H1 (cell line): ENCODE data around the gene TAGLN3. TPM values are rescaled to one million over a fixed set of nuclear protein-coding genes. Genes with fewer than 3 reads are reported as not detected.
A peak's percentile ranks its signal among the peaks of the same experiment; 100 is the strongest.

Experiments
- CTCF ChIA-PET: fragments of 300-600 bp; sonication (Branson Sonifier 250); formaldehyde crosslinking; loops from one replicate; lab custom pipeline; 2021; ENCODE audit not compliant: partially characterized antibody; lab: Charles Lee
- POLR2A ChIA-PET: fragments of 300-600 bp; sonication (Branson Sonifier 250); formaldehyde crosslinking; loops from one replicate; lab custom pipeline; 2021; ENCODE audit warnings: inconsistent platforms; ENCODE audit not compliant: partially characterized antibody; lab: Charles Lee
- DNase-seq, 2 experiments: peaks; one replicate each; pipeline versions ENCODE4 v3.0.0 to v3.0.0-alpha.2; 2010 to 2022; ENCODE audit warnings: low spot score in 2 of 2, low read depth in 1 of 2, mixed read lengths in 1 of 2
- FAIRE-seq: peaks from 2 replicates; lab custom pipeline; 2011; peaks lifted over from hg19 to GRCh38; lab: Jason Lieb, UNC
- H2AFZ ChIP-seq: 2 replicates; pipeline ENCODE4 v1.8.1; 2012; ENCODE audit warnings: low read length, inconsistent platforms
- H2AK5ac ChIP-seq: 2 replicates; pipeline ENCODE4 v1.6.1; 2013; ENCODE audit warnings: low read depth, low read length
- H2BK120ac ChIP-seq: replicated peaks from 2 replicates; pipeline ENCODE3; 2013; ENCODE audit warnings: low read depth, low read length, inconsistent platforms
- H2BK12ac ChIP-seq: 2 replicates; pipeline ENCODE4 v1.6.1; 2013; ENCODE audit warnings: low read depth, low read length
- H2BK15ac ChIP-seq: 2 replicates; pipeline ENCODE4 v1.6.1; 2013; ENCODE audit warnings: low read length
- H2BK20ac ChIP-seq: 2 replicates; pipeline ENCODE4 v1.6.1; 2013; ENCODE audit warnings: low read length
- H2BK5ac ChIP-seq: 2 replicates; pipeline ENCODE4 v1.6.1; 2013; ENCODE audit warnings: low read depth, low read length
- H3K14ac ChIP-seq: 2 replicates; pipeline ENCODE4 v1.6.1; 2013; ENCODE audit warnings: inconsistent platforms; ENCODE audit not compliant: insufficient read length
- H3K18ac ChIP-seq: 2 replicates; pipeline ENCODE4 v1.6.1; 2013; ENCODE audit warnings: low read length; ENCODE audit errors: extremely low read depth
- H3K23ac ChIP-seq: 2 replicates; pipeline ENCODE4 v1.6.1; 2013; ENCODE audit warnings: inconsistent platforms; ENCODE audit not compliant: insufficient read length
- H3K23me2 ChIP-seq: 2 replicates; pipeline ENCODE4 v1.6.1; 2013; ENCODE audit warnings: low read depth, low read length
- H3K27ac ChIP-seq: 2 replicates; pipeline ENCODE4 v1.6.1; 2011; ENCODE audit warnings: low read depth, low read length, inconsistent platforms
- H3K27me3 ChIP-seq, 4 experiments: replicated peaks in 1 of 4; 1 replicate in 1 of 4; 2 replicates in 3 of 4; pipeline versions ENCODE4 v1.6.1 to v1.8.1; 2011 to 2013; ENCODE audit warnings: low read length in 3 of 4, mild to moderate bottlenecking in 3 of 4, inconsistent platforms in 2 of 4, mixed read lengths in 2 of 4, moderate library complexity in 1 of 4; ENCODE audit not compliant: control insufficient read depth in 3 of 4, insufficient read depth in 3 of 4; ENCODE audit errors: extremely low read depth in 1 of 4
- H3K36me3 ChIP-seq, 4 experiments: 2 replicates each; pipeline versions ENCODE4 v1.6.1 to v1.8.1; 2011 to 2013; ENCODE audit warnings: mild to moderate bottlenecking in 4 of 4, low read length in 3 of 4, moderate library complexity in 2 of 4, control low read depth in 1 of 4, inconsistent platforms in 1 of 4; ENCODE audit not compliant: insufficient read depth in 4 of 4, control insufficient read depth in 2 of 4
- H3K4ac ChIP-seq: replicated peaks from 2 replicates; pipeline ENCODE3; 2013; ENCODE audit warnings: low read length, low read depth, mixed read lengths, inconsistent platforms; ENCODE audit not compliant: insufficient read length
- H3K4me1 ChIP-seq, 4 experiments: replicated peaks in 1 of 4; 1 replicate in 1 of 4; 2 replicates in 3 of 4; pipeline versions ENCODE4 v1.6.1 to v1.8.1; 2011 to 2013; ENCODE audit warnings: low read length in 3 of 4, inconsistent platforms in 2 of 4, mixed read lengths in 1 of 4; ENCODE audit not compliant: insufficient read depth in 4 of 4, control insufficient read depth in 3 of 4
- H3K4me2 ChIP-seq, 2 experiments: 2 replicates each; pipeline versions ENCODE4 v1.6.1 to v1.8.1; 2011 to 2013; ENCODE audit warnings: low read depth in 2 of 2, low read length in 2 of 2, control low read depth in 1 of 2, inconsistent platforms in 1 of 2, mild to moderate bottlenecking in 1 of 2; ENCODE audit not compliant: insufficient read depth in 1 of 2
- H3K4me3 ChIP-seq, 4 experiments: fragments of 200-600, 300-600 bp in 1 of 4; sonication (generic), shearing (Covaris generic), sonication (Bioruptor Twin) in 1 of 4; 2 replicates each; pipeline versions ENCODE4 v1.5.1 to v1.8.1; 2011 to 2016; ENCODE audit warnings: low read length in 4 of 4, low read depth in 3 of 4, control low read depth in 2 of 4, inconsistent platforms in 2 of 4, mild to moderate bottlenecking in 2 of 4, mixed read lengths in 1 of 4, moderate library complexity in 1 of 4; ENCODE audit not compliant: insufficient read depth in 2 of 4; ENCODE audit errors: extremely low read depth in 1 of 4
- H3K56ac ChIP-seq: replicated peaks from 2 replicates; pipeline ENCODE3; 2013; ENCODE audit warnings: low read depth, mild to moderate bottlenecking, mixed read lengths, low read length, inconsistent platforms; ENCODE audit not compliant: insufficient read length
- H3K79me1 ChIP-seq: 2 replicates; pipeline ENCODE4 v1.6.1; 2013; ENCODE audit warnings: low read depth, low read length, control low read depth
- H3K79me2 ChIP-seq, 2 experiments: 2 replicates each; pipeline versions ENCODE4 v1.6.1 to v1.8.1; 2012 to 2013; ENCODE audit warnings: low read length in 2 of 2, mild to moderate bottlenecking in 2 of 2, inconsistent platforms in 1 of 2; ENCODE audit not compliant: insufficient read depth in 2 of 2, control insufficient read depth in 1 of 2
- H3K9ac ChIP-seq, 4 experiments: replicated peaks in 1 of 4; 1 replicate in 1 of 4; 2 replicates in 3 of 4; pipeline versions ENCODE4 v1.6.1 to v1.8.1; 2011 to 2013; ENCODE audit warnings: low read depth in 3 of 4, low read length in 3 of 4, control low read depth in 2 of 4, mild to moderate bottlenecking in 2 of 4, moderate library complexity in 2 of 4, inconsistent platforms in 1 of 4; ENCODE audit errors: extremely low read depth in 1 of 4
- H3K9me3 ChIP-seq, 2 experiments: 2 replicates each; pipeline versions ENCODE4 v1.6.1 to v1.8.1; 2012 to 2013; ENCODE audit warnings: mild to moderate bottlenecking in 2 of 2, moderate library complexity in 2 of 2, control low read depth in 1 of 2, inconsistent platforms in 1 of 2, low read depth in 1 of 2, low read length in 1 of 2, mixed read lengths in 1 of 2; ENCODE audit not compliant: insufficient read depth in 2 of 2
- H4K20me1 ChIP-seq, 2 experiments: replicated peaks in 1 of 2; 2 replicates each; pipeline versions ENCODE3 to v1.8.1; 2011 to 2013; ENCODE audit warnings: inconsistent platforms in 2 of 2, low read length in 2 of 2, mild to moderate bottlenecking in 1 of 2; ENCODE audit not compliant: insufficient read depth in 2 of 2, control insufficient read depth in 1 of 2
- H4K5ac ChIP-seq: 2 replicates; pipeline ENCODE4 v1.6.1; 2013; ENCODE audit warnings: low read length, low read depth, mixed read lengths, inconsistent platforms; ENCODE audit not compliant: insufficient read length
- H4K8ac ChIP-seq: 2 replicates; pipeline ENCODE4 v1.8.0; 2013; ENCODE audit warnings: mild to moderate bottlenecking, moderate library complexity, low read length, inconsistent platforms; ENCODE audit not compliant: insufficient read depth; ENCODE audit errors: extremely low read depth
- H4K91ac ChIP-seq: replicated peaks from 2 replicates; pipeline ENCODE3; 2013; ENCODE audit warnings: low read length, mixed read lengths, inconsistent platforms; ENCODE audit not compliant: insufficient read length
- EZH2 ChIP-seq: fragments of 200-600 bp; sonication (generic); IDR thresholded peaks from 2 replicates; pipeline ENCODE4 v1.7.1; 2012; ENCODE audit warnings: low read depth, mild to moderate bottlenecking, moderate library complexity, low read length, inconsistent platforms; ENCODE audit not compliant: severe bottlenecking
- FOSL1 ChIP-seq: IDR thresholded peaks from 2 replicates; pipeline ENCODE4 v1.6.1; 2011; ENCODE audit warnings: mild to moderate bottlenecking, low read depth, low read length, moderate library complexity; ENCODE audit not compliant: insufficient read depth
- GABPA ChIP-seq: IDR thresholded peaks from 2 replicates; pipeline ENCODE4 v1.6.1; 2011; ENCODE audit warnings: mild to moderate bottlenecking, low read length, moderate library complexity, borderline replicate concordance; ENCODE audit not compliant: insufficient read depth
- KDM4A ChIP-seq: IDR thresholded peaks from one replicate; pipeline ENCODE4 v1.7.1; 2012; ENCODE audit warnings: low read depth, mild to moderate bottlenecking, moderate library complexity, low read length, inconsistent platforms; ENCODE audit not compliant: severe bottlenecking
- POLR2A ChIP-seq, 2 experiments: IDR thresholded peaks; 1 replicate in 1 of 2; 2 replicates in 1 of 2; pipeline ENCODE4 v1.6.1; 2011; ENCODE audit warnings: low read depth in 2 of 2, low read length in 2 of 2, mild to moderate bottlenecking in 2 of 2; ENCODE audit errors: control extremely low read depth in 1 of 2
- RAD21 ChIP-seq, 2 experiments: IDR thresholded peaks in 1 of 2; conservative IDR thresholded peaks in 1 of 2; 2 replicates each; pipeline ENCODE4 v1.6.1; 2011; ENCODE audit warnings: low read depth in 2 of 2, low read length in 2 of 2, improper control_type of control experiment in 1 of 2, inconsistent platforms in 1 of 2, mild to moderate bottlenecking in 1 of 2, moderate library complexity in 1 of 2
- RXRA ChIP-seq: IDR thresholded peaks from 2 replicates; pipeline ENCODE4 v1.6.1; 2011; ENCODE audit warnings: low read depth, mild to moderate bottlenecking, low read length, moderate library complexity; ENCODE audit not compliant: insufficient read depth
- TEAD4 ChIP-seq: IDR thresholded peaks from 2 replicates; pipeline ENCODE4 v1.6.1; 2012; ENCODE audit warnings: low read depth, low read length, inconsistent platforms, mixed read lengths
- ZNF274 ChIP-seq: IDR thresholded peaks from 2 replicates; pipeline ENCODE4 v1.7.0; 2012; ENCODE audit warnings: low read length, borderline replicate concordance; ENCODE audit errors: extremely low read depth
- WGBS, 2 experiments: shearing (Covaris generic) in 1 of 2; methylation state at CpG; one replicate each; pipeline versions ENCODE4 v1.1.6 to v1.1.7; 2013 to 2015; ENCODE audit warnings: low lambda C conversion rate in 2 of 2, mixed read lengths in 2 of 2, inconsistent platforms in 1 of 2, low coverage in 1 of 2, missing lambda C conversion rate in 1 of 2; ENCODE audit not compliant: insufficient replicate concordance in 2 of 2, insufficient coverage in 1 of 2, insufficient read length in 1 of 2; ENCODE audit errors: extremely low coverage in 1 of 2, missing lambda C conversion rate in 1 of 2; 5-methylcytosine and 5-hydroxymethylcytosine counted together
- polyA plus RNA-seq, 7 experiments: library from polyadenylated mRNA; depleted of rRNA in 3 of 7; stranded (reverse) in 5 of 7; unstranded in 2 of 7; fragments of >200 nt in 5 of 7; fragments of 200-250 nt in 2 of 7; gene quantifications; 1 replicate in 5 of 7; 2 replicates in 1 of 7; 4 replicates in 1 of 7; pipeline versions ENCODE4 v1.2.1 to v1.2.3, GENCODE V29; 2011 to 2013; ENCODE audit warnings: missing spikeins in 2 of 7, mixed read lengths in 2 of 7
- total RNA-seq: library from RNA; stranded (reverse); fragmentation: NEBNext Ultra II Directional; extraction: Animal tissue kit (Norgen Biotek cat#: 25700); gene quantifications from 2 replicates; pipeline ENCODE4 v1.2.1, GENCODE V29; 2021
- TF ChIP-seq, protein P1 (sequence below): IDR thresholded peaks from 2 replicates; pipeline ENCODE4 v1.6.1; 2011; ENCODE audit warnings: low read depth, mild to moderate bottlenecking, low read length; ENCODE audit not compliant: insufficient read depth
- TF ChIP-seq, protein P2 (sequence below): IDR thresholded peaks from 2 replicates; pipeline ENCODE4 v1.6.1; 2012; ENCODE audit warnings: inconsistent platforms

TAGLN3 gene
- total and polyA plus RNA-seq, 2 of the 8 experiments (the other 6 are each of a cell fraction or from before 2014, with no cell fraction given) = 6.3 to 7.5 TPM

DNA sequence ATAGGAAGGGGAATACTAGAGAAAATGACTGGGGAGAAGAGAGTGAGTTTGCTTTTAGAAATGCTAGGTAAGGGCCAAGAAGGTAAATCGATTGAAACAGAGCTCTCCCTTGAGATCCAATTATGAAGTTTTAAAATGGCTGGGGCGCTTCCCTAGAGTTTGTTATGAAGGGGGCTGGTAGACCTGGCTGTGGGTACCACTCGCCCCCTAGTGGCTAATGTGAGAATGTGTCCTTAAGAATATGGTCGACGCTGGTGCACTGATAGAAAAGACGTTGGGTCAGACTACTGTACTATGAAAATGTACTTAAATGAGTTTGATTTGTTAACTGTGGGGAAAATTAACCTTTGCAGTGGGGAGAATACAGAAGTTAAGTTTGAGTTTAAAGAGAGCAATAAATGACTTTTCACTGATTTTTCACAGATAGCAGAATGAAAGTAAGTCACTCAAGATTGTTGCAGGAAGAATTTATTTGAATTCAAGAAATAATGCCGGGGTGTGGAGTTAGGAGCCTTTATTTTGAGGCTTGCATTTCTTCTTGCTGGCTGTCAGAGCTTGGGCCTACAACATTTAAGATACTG lies 45.0 kb downstream of the TAGLN3 start:
- Histone ChIP-seq H3K4me1 (peaks cover 0 to 4% (median 1%) of the 10 kb centered on the region in 4 experiments; a peak in 4 of 7 replicates), H2BK12ac (no peak overlapping the region), H2BK15ac (no peak overlapping the region), H2BK120ac (no peak overlapping the region), H3K36me3 (no peaks in the 10 kb centered on the region), H2BK5ac (no peak overlapping the region), H3K9ac (no peak overlapping the region), H3K27me3 (no peaks in the 10 kb centered on the region), H3K27ac (no peak overlapping the region), H3K56ac (no peak overlapping the region), H4K20me1 (no peaks in the 10 kb centered on the region), H3K79me1 (no peaks in the 10 kb centered on the region), H4K5ac (no peak overlapping the region), H3K4me2 (no peak overlapping the region), H3K9me3 (no peaks in the 10 kb centered on the region), H3K4ac (no peak overlapping the region), H3K14ac (no peak overlapping the region), H2BK20ac (no peak overlapping the region), H3K4me3 (no peak overlapping the region), H3K18ac (no peak overlapping the region), H3K79me2 (no peaks in the 10 kb centered on the region), H3K23ac (no peak overlapping the region), H3K23me2 (no peaks in the 10 kb centered on the region), H2AK5ac (no peak overlapping the region), H2AFZ (0 out of 2 replicates have a peak overlapping the region, but pooled peaks have one; percentile 24), H4K8ac (no peak overlapping the region), H4K91ac (no peak overlapping the region)
- WGBS, 2 experiments = 14% methylated on average over 7 of the region's 7 CpGs; no CpG with 5 or more reads in 1 of the 2 experiments
- FAIRE-seq = peak; percentile 91
- DNase-seq = peak in 1 of 2 experiments; percentile 5
- POLR2A ChIA-PET = no interaction called here
- CTCF ChIA-PET = interaction anchor here (0.6 to 5.6 kb wide), 35 partner anchors 10 to 1690 kb away, joined by 3 to 47 read pairs (median 4); partner anchors contain the start of gene TMPRSS7
- TF ChIP-seq POLR2A (IDR thresholded peaks at IDR 0.05; ENCODE audit: control extremely low read depth in 1 of 2, low read depth in 2 of 2, low read length in 2 of 2) (no peak), KDM4A (no peak), GABPA (no peak), RAD21 (IDR thresholded peaks at IDR 0.05 in 1 of 2, conservative IDR thresholded peaks at IDR 0.05 in 1 of 2; ENCODE audit: low read depth in 2 of 2, low read length in 2 of 2) (peak; percentile 81 to 86), EZH2 (no peak), ZNF274 (no peak), RXRA (no peak), FOSL1 (no peak), TEAD4 (0 out of 2 replicates have a peak, but pooled peaks have one; percentile 10)
- TF ChIP-seq, protein P1, sequence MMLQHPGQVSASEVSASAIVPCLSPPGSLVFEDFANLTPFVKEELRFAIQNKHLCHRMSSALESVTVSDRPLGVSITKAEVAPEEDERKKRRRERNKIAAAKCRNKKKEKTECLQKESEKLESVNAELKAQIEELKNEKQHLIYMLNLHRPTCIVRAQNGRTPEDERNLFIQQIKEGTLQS = no peak
- TF ChIP-seq, protein P2, sequence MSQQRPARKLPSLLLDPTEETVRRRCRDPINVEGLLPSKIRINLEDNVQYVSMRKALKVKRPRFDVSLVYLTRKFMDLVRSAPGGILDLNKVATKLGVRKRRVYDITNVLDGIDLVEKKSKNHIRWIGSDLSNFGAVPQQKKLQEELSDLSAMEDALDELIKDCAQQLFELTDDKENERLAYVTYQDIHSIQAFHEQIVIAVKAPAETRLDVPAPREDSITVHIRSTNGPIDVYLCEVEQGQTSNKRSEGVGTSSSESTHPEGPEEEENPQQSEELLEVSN = no peak
